Panc1 (cell line): ENCODE measurements around the gene TMEM185B.

Experiments
- CTCF ChIP-seq: fragments of 450-650 bp; IDR thresholded peaks from 2 replicates; pipeline ENCODE4 v1.5.1; 2017; ENCODE audit warnings: mild to moderate bottlenecking
- REST ChIP-seq, 2 experiments: IDR thresholded peaks; 2 replicates each; pipeline ENCODE4 v1.6.1; 2011 to 2012; ENCODE audit warnings: low read depth in 2 of 2, control low read depth in 1 of 2, low read length in 1 of 2, mild to moderate bottlenecking in 1 of 2, moderate library complexity in 1 of 2; ENCODE audit not compliant: insufficient read depth in 1 of 2
- TCF7L2 ChIP-seq: IDR thresholded peaks from 2 replicates; pipeline ENCODE4 v1.6.1; 2011; ENCODE audit warnings: mild to moderate bottlenecking, low read depth, low read length, inconsistent platforms

- TF ChIP-seq CTCF (no peak), TCF7L2 (no peak), REST (IDR thresholded peaks at IDR 0.05; ENCODE audit: insufficient read depth in 1 of 2, low read depth in 2 of 2, low read length in 1 of 2) (no peak)
Measured at GRCh38 chr2:120269076-120269744, 46.0 kb upstream of the TMEM185B start.
